GM12891 (cell line): ENCODE data around the gene SLC9A9.

Experiments
- PAX5 ChIP-seq: IDR thresholded peaks from 2 replicates; pipeline ENCODE4 v1.6.1; 2011; ENCODE audit warnings: low read length, moderate library complexity, mild to moderate bottlenecking; ENCODE audit not compliant: insufficient read depth, severe bottlenecking
- POLR2A ChIP-seq: IDR thresholded peaks from 2 replicates; pipeline ENCODE4 v1.6.1; 2011; ENCODE audit warnings: low read depth, low read length, control low read depth
- POLR2AphosphoS5 ChIP-seq: IDR thresholded peaks from 2 replicates; pipeline ENCODE4 v1.6.1; 2011; ENCODE audit warnings: low read depth, low read length, control low read depth
- SPI1 ChIP-seq: IDR thresholded peaks from 2 replicates; pipeline ENCODE4 v1.6.1; 2011; ENCODE audit warnings: low read depth, low read length, control low read depth
- TAF1 ChIP-seq: IDR thresholded peaks from 2 replicates; pipeline ENCODE4 v1.6.1; 2011; ENCODE audit warnings: low read depth, low read length, control low read depth

- TF ChIP-seq POLR2A (no peak), POLR2AphosphoS5 (no peak), SPI1 (no peak), PAX5 (no peak), TAF1 (no peak)
Observed at GRCh38 chr3:143754090-143754489, 94.2 kb downstream of the SLC9A9 start.
